Measurements from ENCODE around the gene MRPS6.

MRPS6 gene

GRCh38 chr21:34182436-34182835 is 109.1 kb downstream of the MRPS6 start:
- no peak for DNase-seq

GRCh38 chr21:34183331-34183928 is 110.1 kb downstream of the MRPS6 start:
- no peak for DNase-seq

GRCh38 chr21:34184232-34184631 is 110.9 kb downstream of the MRPS6 start:
- DNase-seq = no peak

- no peak for DNase-seq
Observed at GRCh38 chr21:34185026-34185750, 111.8 kb downstream of the MRPS6 start.

GRCh38 chr21:34186109-34186719 is 112.8 kb downstream of the MRPS6 start:
- DNase-seq = no peak

- no peak for DNase-seq
Observed at GRCh38 chr21:34187935-34188334, 114.6 kb downstream of the MRPS6 start.

- DNase-seq = no peak
Observed at GRCh38 chr21:34189506-34189905, 116.1 kb downstream of the MRPS6 start.

GRCh38 chr21:34190576-34191321 is 117.4 kb downstream of the MRPS6 start:
- DNase-seq = no peak

- DNase-seq = no peak
Observed at GRCh38 chr21:34191876-34192275, 118.5 kb downstream of the MRPS6 start.

Data from hippocampal formation (tissue), 2 donors.